H1 (cell line): ENCODE results near the gene SURF4. TPM values are rescaled to one million over a fixed set of nuclear protein-coding genes. Genes with fewer than 3 reads are reported as not detected.

Experiments used
- CTCF ChIA-PET: fragments of 300-600 bp; sonication (Branson Sonifier 250); formaldehyde crosslinking; loops from one replicate; lab custom pipeline; 2021; ENCODE audit not compliant: partially characterized antibody; lab: Charles Lee
- POLR2A ChIA-PET: fragments of 300-600 bp; sonication (Branson Sonifier 250); formaldehyde crosslinking; loops from one replicate; lab custom pipeline; 2021; ENCODE audit warnings: inconsistent platforms; ENCODE audit not compliant: partially characterized antibody; lab: Charles Lee
- DNase-seq, 2 experiments: peaks; one replicate each; pipeline versions ENCODE4 v3.0.0 to v3.0.0-alpha.2; 2010 to 2022; ENCODE audit warnings: low spot score in 2 of 2, low read depth in 1 of 2, mixed read lengths in 1 of 2
- FAIRE-seq: peaks from 2 replicates; lab custom pipeline; 2011; peaks lifted over from hg19 to GRCh38; lab: Jason Lieb, UNC
- H2AFZ ChIP-seq: 2 replicates; pipeline ENCODE4 v1.8.1; 2012; ENCODE audit warnings: low read length, inconsistent platforms
- H2AK5ac ChIP-seq: 2 replicates; pipeline ENCODE4 v1.6.1; 2013; ENCODE audit warnings: low read depth, low read length
- H2BK120ac ChIP-seq: replicated peaks from 2 replicates; pipeline ENCODE3; 2013; ENCODE audit warnings: low read depth, low read length, inconsistent platforms
- H2BK12ac ChIP-seq: 2 replicates; pipeline ENCODE4 v1.6.1; 2013; ENCODE audit warnings: low read depth, low read length
- H2BK15ac ChIP-seq: 2 replicates; pipeline ENCODE4 v1.6.1; 2013; ENCODE audit warnings: low read length
- H2BK20ac ChIP-seq: 2 replicates; pipeline ENCODE4 v1.6.1; 2013; ENCODE audit warnings: low read length
- H2BK5ac ChIP-seq: 2 replicates; pipeline ENCODE4 v1.6.1; 2013; ENCODE audit warnings: low read depth, low read length
- H3K14ac ChIP-seq: 2 replicates; pipeline ENCODE4 v1.6.1; 2013; ENCODE audit warnings: inconsistent platforms; ENCODE audit not compliant: insufficient read length
- H3K18ac ChIP-seq: 2 replicates; pipeline ENCODE4 v1.6.1; 2013; ENCODE audit warnings: low read length; ENCODE audit errors: extremely low read depth
- H3K23ac ChIP-seq: 2 replicates; pipeline ENCODE4 v1.6.1; 2013; ENCODE audit warnings: inconsistent platforms; ENCODE audit not compliant: insufficient read length
- H3K23me2 ChIP-seq: 2 replicates; pipeline ENCODE4 v1.6.1; 2013; ENCODE audit warnings: low read depth, low read length
- H3K27ac ChIP-seq: 2 replicates; pipeline ENCODE4 v1.6.1; 2011; ENCODE audit warnings: low read depth, low read length, inconsistent platforms
- H3K27me3 ChIP-seq, 4 experiments: replicated peaks in 1 of 4; 1 replicate in 1 of 4; 2 replicates in 3 of 4; pipeline versions ENCODE4 v1.6.1 to v1.8.1; 2011 to 2013; ENCODE audit warnings: low read length in 3 of 4, mild to moderate bottlenecking in 3 of 4, inconsistent platforms in 2 of 4, mixed read lengths in 2 of 4, moderate library complexity in 1 of 4; ENCODE audit not compliant: control insufficient read depth in 3 of 4, insufficient read depth in 3 of 4; ENCODE audit errors: extremely low read depth in 1 of 4
- H3K36me3 ChIP-seq, 4 experiments: 2 replicates each; pipeline versions ENCODE4 v1.6.1 to v1.8.1; 2011 to 2013; ENCODE audit warnings: mild to moderate bottlenecking in 4 of 4, low read length in 3 of 4, moderate library complexity in 2 of 4, control low read depth in 1 of 4, inconsistent platforms in 1 of 4; ENCODE audit not compliant: insufficient read depth in 4 of 4, control insufficient read depth in 2 of 4
- H3K4ac ChIP-seq: replicated peaks from 2 replicates; pipeline ENCODE3; 2013; ENCODE audit warnings: low read length, low read depth, mixed read lengths, inconsistent platforms; ENCODE audit not compliant: insufficient read length
- H3K4me1 ChIP-seq, 4 experiments: replicated peaks in 1 of 4; 1 replicate in 1 of 4; 2 replicates in 3 of 4; pipeline versions ENCODE4 v1.6.1 to v1.8.1; 2011 to 2013; ENCODE audit warnings: low read length in 3 of 4, inconsistent platforms in 2 of 4, mixed read lengths in 1 of 4; ENCODE audit not compliant: insufficient read depth in 4 of 4, control insufficient read depth in 3 of 4
- H3K4me2 ChIP-seq, 2 experiments: 2 replicates each; pipeline versions ENCODE4 v1.6.1 to v1.8.1; 2011 to 2013; ENCODE audit warnings: low read depth in 2 of 2, low read length in 2 of 2, control low read depth in 1 of 2, inconsistent platforms in 1 of 2, mild to moderate bottlenecking in 1 of 2; ENCODE audit not compliant: insufficient read depth in 1 of 2
- H3K4me3 ChIP-seq, 4 experiments: fragments of 200-600, 300-600 bp in 1 of 4; sonication (generic), shearing (Covaris generic), sonication (Bioruptor Twin) in 1 of 4; 2 replicates each; pipeline versions ENCODE4 v1.5.1 to v1.8.1; 2011 to 2016; ENCODE audit warnings: low read length in 4 of 4, low read depth in 3 of 4, control low read depth in 2 of 4, inconsistent platforms in 2 of 4, mild to moderate bottlenecking in 2 of 4, mixed read lengths in 1 of 4, moderate library complexity in 1 of 4; ENCODE audit not compliant: insufficient read depth in 2 of 4; ENCODE audit errors: extremely low read depth in 1 of 4
- H3K56ac ChIP-seq: replicated peaks from 2 replicates; pipeline ENCODE3; 2013; ENCODE audit warnings: low read depth, mild to moderate bottlenecking, mixed read lengths, low read length, inconsistent platforms; ENCODE audit not compliant: insufficient read length
- H3K79me1 ChIP-seq: 2 replicates; pipeline ENCODE4 v1.6.1; 2013; ENCODE audit warnings: low read depth, low read length, control low read depth
- H3K79me2 ChIP-seq, 2 experiments: 2 replicates each; pipeline versions ENCODE4 v1.6.1 to v1.8.1; 2012 to 2013; ENCODE audit warnings: low read length in 2 of 2, mild to moderate bottlenecking in 2 of 2, inconsistent platforms in 1 of 2; ENCODE audit not compliant: insufficient read depth in 2 of 2, control insufficient read depth in 1 of 2
- H3K9ac ChIP-seq, 4 experiments: replicated peaks in 1 of 4; 1 replicate in 1 of 4; 2 replicates in 3 of 4; pipeline versions ENCODE4 v1.6.1 to v1.8.1; 2011 to 2013; ENCODE audit warnings: low read depth in 3 of 4, low read length in 3 of 4, control low read depth in 2 of 4, mild to moderate bottlenecking in 2 of 4, moderate library complexity in 2 of 4, inconsistent platforms in 1 of 4; ENCODE audit errors: extremely low read depth in 1 of 4
- H3K9me3 ChIP-seq, 2 experiments: 2 replicates each; pipeline versions ENCODE4 v1.6.1 to v1.8.1; 2012 to 2013; ENCODE audit warnings: mild to moderate bottlenecking in 2 of 2, moderate library complexity in 2 of 2, control low read depth in 1 of 2, inconsistent platforms in 1 of 2, low read depth in 1 of 2, low read length in 1 of 2, mixed read lengths in 1 of 2; ENCODE audit not compliant: insufficient read depth in 2 of 2
- H4K20me1 ChIP-seq, 2 experiments: replicated peaks in 1 of 2; 2 replicates each; pipeline versions ENCODE3 to v1.8.1; 2011 to 2013; ENCODE audit warnings: inconsistent platforms in 2 of 2, low read length in 2 of 2, mild to moderate bottlenecking in 1 of 2; ENCODE audit not compliant: insufficient read depth in 2 of 2, control insufficient read depth in 1 of 2
- H4K5ac ChIP-seq: 2 replicates; pipeline ENCODE4 v1.6.1; 2013; ENCODE audit warnings: low read length, low read depth, mixed read lengths, inconsistent platforms; ENCODE audit not compliant: insufficient read length
- H4K8ac ChIP-seq: 2 replicates; pipeline ENCODE4 v1.8.0; 2013; ENCODE audit warnings: mild to moderate bottlenecking, moderate library complexity, low read length, inconsistent platforms; ENCODE audit not compliant: insufficient read depth; ENCODE audit errors: extremely low read depth
- H4K91ac ChIP-seq: replicated peaks from 2 replicates; pipeline ENCODE3; 2013; ENCODE audit warnings: low read length, mixed read lengths, inconsistent platforms; ENCODE audit not compliant: insufficient read length
- CEBPB ChIP-seq: IDR thresholded peaks from 2 replicates; pipeline ENCODE4 v1.6.1; 2012; ENCODE audit warnings: low read depth, low read length
- HDAC2 ChIP-seq, 2 experiments: fragments of 300-600 bp in 1 of 2; sonication (generic) in 1 of 2; IDR thresholded peaks; 2 replicates each; pipeline ENCODE4 v1.6.1; 2011 to 2012; ENCODE audit warnings: low read depth in 2 of 2, low read length in 2 of 2, mild to moderate bottlenecking in 2 of 2, moderate library complexity in 2 of 2, borderline replicate concordance in 1 of 2, inconsistent platforms in 1 of 2
- HDAC6 ChIP-seq: IDR thresholded peaks from one replicate; pipeline ENCODE4 v1.7.1; 2012; ENCODE audit warnings: low read depth, mild to moderate bottlenecking, inconsistent platforms, low read length, moderate library complexity
- POLR2A ChIP-seq, 2 experiments: IDR thresholded peaks; 1 replicate in 1 of 2; 2 replicates in 1 of 2; pipeline ENCODE4 v1.6.1; 2011; ENCODE audit warnings: low read depth in 2 of 2, low read length in 2 of 2, mild to moderate bottlenecking in 2 of 2; ENCODE audit errors: control extremely low read depth in 1 of 2
- POU5F1 ChIP-seq: IDR thresholded peaks from 2 replicates; pipeline ENCODE4 v1.6.1; 2011; ENCODE audit warnings: low read depth, mild to moderate bottlenecking, low read length, moderate library complexity
- RNF2 ChIP-seq: fragments of 200-900, 300-1000 bp; sonication (generic); IDR thresholded peaks from 2 replicates; pipeline ENCODE4 v1.7.1; 2016; ENCODE audit warnings: borderline replicate concordance, low read depth, mild to moderate bottlenecking, antibody characterized with exemption, low read length; ENCODE audit not compliant: poor library complexity, severe bottlenecking; ENCODE audit errors: missing control alignments
- RXRA ChIP-seq: IDR thresholded peaks from 2 replicates; pipeline ENCODE4 v1.6.1; 2011; ENCODE audit warnings: low read depth, mild to moderate bottlenecking, low read length, moderate library complexity; ENCODE audit not compliant: insufficient read depth
- SP2 ChIP-seq: IDR thresholded peaks from 2 replicates; pipeline ENCODE4 v1.6.1; 2012; ENCODE audit warnings: mild to moderate bottlenecking, low read length, inconsistent platforms
- TAF1 ChIP-seq: IDR thresholded peaks from 2 replicates; pipeline ENCODE4 v1.6.1; 2011; ENCODE audit warnings: mild to moderate bottlenecking, low read depth, low read length
- WGBS, 2 experiments: shearing (Covaris generic) in 1 of 2; methylation state at CpG; one replicate each; pipeline versions ENCODE4 v1.1.6 to v1.1.7; 2013 to 2015; ENCODE audit warnings: low lambda C conversion rate in 2 of 2, mixed read lengths in 2 of 2, inconsistent platforms in 1 of 2, low coverage in 1 of 2, missing lambda C conversion rate in 1 of 2; ENCODE audit not compliant: insufficient replicate concordance in 2 of 2, insufficient coverage in 1 of 2, insufficient read length in 1 of 2; ENCODE audit errors: extremely low coverage in 1 of 2, missing lambda C conversion rate in 1 of 2; 5-methylcytosine and 5-hydroxymethylcytosine counted together
- polyA plus RNA-seq, 7 experiments: library from polyadenylated mRNA; depleted of rRNA in 3 of 7; stranded (reverse) in 5 of 7; unstranded in 2 of 7; fragments of >200 nt in 5 of 7; fragments of 200-250 nt in 2 of 7; gene quantifications; 1 replicate in 5 of 7; 2 replicates in 1 of 7; 4 replicates in 1 of 7; pipeline versions ENCODE4 v1.2.1 to v1.2.3, GENCODE V29; 2011 to 2013; ENCODE audit warnings: missing spikeins in 2 of 7, mixed read lengths in 2 of 7
- total RNA-seq: library from RNA; stranded (reverse); fragmentation: NEBNext Ultra II Directional; extraction: Animal tissue kit (Norgen Biotek cat#: 25700); gene quantifications from 2 replicates; pipeline ENCODE4 v1.2.1, GENCODE V29; 2021

The SURF4 gene
- total and polyA plus RNA-seq, 2 of the 8 experiments (the other 6 are each of a cell fraction or from before 2014, with no cell fraction given) = 176 to 182 TPM

DNA sequence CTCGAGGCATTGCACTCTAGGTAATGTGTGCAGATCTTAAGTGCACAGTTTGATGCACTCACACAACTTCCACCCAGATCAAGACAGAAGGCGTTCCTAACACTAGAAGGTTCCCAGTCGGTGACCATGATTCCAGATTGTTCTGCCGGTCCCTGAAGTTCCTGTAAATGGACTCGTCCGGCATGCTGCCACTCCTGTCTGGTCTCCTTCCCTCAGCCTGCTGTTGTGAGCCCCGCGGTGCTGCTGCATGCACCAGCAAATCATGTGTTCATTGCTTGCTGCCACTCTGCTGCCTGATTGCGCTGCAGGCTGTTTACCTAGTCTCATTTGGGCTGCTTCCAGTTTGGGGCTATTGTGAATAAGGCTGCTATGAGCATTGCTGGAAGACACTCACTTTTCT, 11.8 kb upstream of the SURF4 start:
- no peak overlapping the region for H3K4ac ChIP-seq
- no peaks in the 10 kb centered on the region; a peak in 1 of 8 replicates for H3K36me3 ChIP-seq
- no peaks in the 10 kb centered on the region; a peak in 1 of 7 replicates for H3K4me1 ChIP-seq
- H3K79me1 ChIP-seq = no peaks in the 10 kb centered on the region
- TF ChIP-seq HDAC2 (IDR thresholded peaks at IDR 0.05; ENCODE audit: borderline replicate concordance in 1 of 2, low read depth in 2 of 2, low read length in 2 of 2) = no peak
- TF ChIP-seq RXRA = no peak
- TF ChIP-seq POU5F1 = no peak
- no peak for TF ChIP-seq POLR2A (IDR thresholded peaks at IDR 0.05; ENCODE audit: control extremely low read depth in 1 of 2, low read depth in 2 of 2, low read length in 2 of 2)
- no peak for TF ChIP-seq CEBPB
- no peak for TF ChIP-seq SP2
- no peak for TF ChIP-seq TAF1
- TF ChIP-seq HDAC6 = no peak
- no peak for TF ChIP-seq RNF2
- H4K8ac ChIP-seq = no peak overlapping the region
- no peak overlapping the region for H2BK15ac ChIP-seq
- WGBS, 2 experiments = 88% methylated on average over 9 of the region's 9 CpGs; no CpG with 5 or more reads in 1 of the 2 experiments
- H4K5ac ChIP-seq = no peak overlapping the region
- no peak overlapping the region for H3K4me3 ChIP-seq
- H3K14ac ChIP-seq = no peak overlapping the region
- H3K23ac ChIP-seq = no peak overlapping the region
- CTCF ChIA-PET = interaction anchor here (1.1 to 4.7 kb wide), 5 partner anchors 9 to 28 kb away, joined by 3 to 52 read pairs (median 5); no protein-coding TSS in a partner anchor
- peaks cover 13% of the 10 kb centered on the region; the same call in 1 of the 2 replicates for H3K23me2 ChIP-seq
- no peak overlapping the region for H4K91ac ChIP-seq
- POLR2A ChIA-PET = interaction anchor here (0.6 to 2.6 kb wide), 4 partner anchors 9 to 233 kb away, joined by 3 to 11 read pairs (median 6); no protein-coding TSS in a partner anchor
- no peak overlapping the region for H3K9ac ChIP-seq
- no peak overlapping the region; the same call in 1 of the 2 replicates for H2AFZ ChIP-seq
- H3K79me2 ChIP-seq = no peaks in the 10 kb centered on the region
- no peak overlapping the region for H3K27ac ChIP-seq
- peaks cover 4 to 11% of the 10 kb centered on the region in 2 experiments; a peak in 3 of 4 replicates for H3K9me3 ChIP-seq
- DNase-seq = no peak
- H3K18ac ChIP-seq = no peak overlapping the region
- H2BK5ac ChIP-seq = no peak overlapping the region
- no peak for FAIRE-seq
- H2BK20ac ChIP-seq = no peak overlapping the region
- no peak overlapping the region for H3K56ac ChIP-seq
- peaks cover 0 to 10% of the 10 kb centered on the region in 2 experiments for H4K20me1 ChIP-seq
- peaks cover 0 to 2% (median 0%) of the 10 kb centered on the region in 4 experiments; a peak in 2 of 7 replicates for H3K27me3 ChIP-seq
- no peak overlapping the region for H2BK120ac ChIP-seq
- no peak overlapping the region for H3K4me2 ChIP-seq
- no peak overlapping the region for H2AK5ac ChIP-seq
- no peak overlapping the region for H2BK12ac ChIP-seq
